GM23338 (cell line): ENCODE measurements around the gene OPRM1. TPM values are rescaled to one million over a fixed set of nuclear protein-coding genes. Genes with fewer than 3 reads are reported as not detected.

ENCODE experiments used
- ATAC-seq: fragments of 200-7000 bp; cut with Tn5 transposase; 3 replicates; pipeline ENCODE4 v1.9.1; 2020
- DNase-seq: peaks from one replicate; pipeline ENCODE4 v3.0.0-alpha.2; 2015; ENCODE audit warnings: low spot score
- H2AFZ ChIP-seq: fragments of 200-600 bp; sonication (generic); 2 replicates; pipeline ENCODE4 v1.8.0; 2016; ENCODE audit warnings: antibody characterized with exemption, mild to moderate bottlenecking, moderate library complexity
- H3F3A ChIP-seq: fragments of 200-600 bp; sonication (generic); replicated peaks from 2 replicates; pipeline ENCODE4 v1.8.0; 2017; ENCODE audit warnings: antibody characterized with exemption, mixed run types, low read depth
- H3K27ac ChIP-seq: fragments of 200-600 bp; sonication (generic); 2 replicates; pipeline ENCODE4 v1.6.1; 2016; ENCODE audit warnings: low read depth
- H3K27me3 ChIP-seq: fragments of 200-600 bp; sonication (generic); 2 replicates; pipeline ENCODE4 v1.8.0; 2016; ENCODE audit warnings: mild to moderate bottlenecking, mixed run types, moderate library complexity; ENCODE audit not compliant: insufficient read depth
- H3K36me3 ChIP-seq: fragments of 200-600 bp; sonication (generic); 2 replicates; pipeline ENCODE4 v1.8.0; 2016; ENCODE audit warnings: mild to moderate bottlenecking; ENCODE audit not compliant: insufficient read depth
- H3K4me1 ChIP-seq: fragments of 200-600 bp; sonication (generic); 2 replicates; pipeline ENCODE4 v1.8.0; 2016; ENCODE audit warnings: mild to moderate bottlenecking, moderate library complexity; ENCODE audit not compliant: insufficient read depth
- H3K4me2 ChIP-seq: fragments of 200-600 bp; sonication (generic); 2 replicates; pipeline ENCODE4 v1.7.1; 2017; ENCODE audit warnings: mixed run types
- H3K4me3 ChIP-seq: fragments of 200-600 bp; sonication (generic); 2 replicates; pipeline ENCODE4 v1.6.1; 2016; ENCODE audit warnings: mixed run types
- H3K79me2 ChIP-seq: fragments of 200-600 bp; sonication (generic); replicated peaks from 2 replicates; pipeline ENCODE4 v1.8.0; 2017; ENCODE audit warnings: mild to moderate bottlenecking; ENCODE audit not compliant: insufficient read depth
- H3K9me2 ChIP-seq: fragments of 200-600 bp; sonication (generic); 2 replicates; pipeline ENCODE4 v1.8.0; 2017; ENCODE audit not compliant: insufficient read depth
- H4K20me1 ChIP-seq: fragments of 200-600 bp; sonication (generic); replicated peaks from 2 replicates; pipeline ENCODE4 v1.8.0; 2017; ENCODE audit warnings: mild to moderate bottlenecking; ENCODE audit not compliant: insufficient read depth
- H3K27ac Mint-ChIP-seq: 2 replicates; pipeline ENCODE4 v1.8.0; 2020; ENCODE audit warnings: inconsistent platforms, mild to moderate bottlenecking, moderate library complexity, mixed read lengths
- H3K27me3 Mint-ChIP-seq: 3 replicates; pipeline ENCODE4 v1.8.0; 2022; ENCODE audit warnings: low read depth, mild to moderate bottlenecking, moderate library complexity, mixed read lengths, inconsistent platforms; ENCODE audit not compliant: insufficient read depth, poor library complexity
- H3K36me3 Mint-ChIP-seq: 3 replicates; pipeline ENCODE4 v1.8.0; 2021; ENCODE audit warnings: low read depth, mild to moderate bottlenecking, inconsistent platforms, moderate library complexity, mixed read lengths
- H3K4me1 Mint-ChIP-seq: 3 replicates; pipeline ENCODE4 v1.8.0; 2020; ENCODE audit warnings: mild to moderate bottlenecking, inconsistent platforms, mixed read lengths
- H3K4me3 Mint-ChIP-seq: 3 replicates; pipeline ENCODE4 v1.8.0; 2021; ENCODE audit warnings: moderate library complexity, mild to moderate bottlenecking, inconsistent platforms, mixed read lengths
- H3K9me3 Mint-ChIP-seq: 3 replicates; pipeline ENCODE4 v1.8.0; 2020; ENCODE audit warnings: moderate library complexity, mild to moderate bottlenecking, inconsistent platforms, mixed read lengths
- CREB1 ChIP-seq: fragments of 250-450 bp; sonication (Bioruptor Pico); IDR thresholded peaks from 2 replicates; pipeline ENCODE4 v1.5.0; 2020; ENCODE audit warnings: low read depth, mild to moderate bottlenecking, moderate library complexity
- CTCF ChIP-seq, 2 experiments: fragments of 200-600 bp in 1 of 2; sonication (generic) in 1 of 2; conservative IDR thresholded peaks; 2 replicates each; pipeline versions ENCODE4 v1.5.1 to v1.6.1; 2016 to 2017; ENCODE audit warnings: antibody characterized with exemption in 2 of 2, low read depth in 2 of 2, mild to moderate bottlenecking in 2 of 2, moderate library complexity in 1 of 2
- ETS1 ChIP-seq: IDR thresholded peaks from 2 replicates; pipeline ENCODE4 v1.6.1; 2016; ENCODE audit warnings: antibody characterized with exemption
- EZH2 ChIP-seq: fragments of 200-600 bp; sonication (generic); IDR thresholded peaks from one replicate; pipeline ENCODE4 v1.8.0; 2017; ENCODE audit warnings: antibody characterized with exemption, mild to moderate bottlenecking, low read depth; ENCODE audit not compliant: unreplicated experiment
- EZH2phosphoT487 ChIP-seq: fragments of 200-600 bp; sonication (generic); IDR thresholded peaks from one replicate; pipeline ENCODE4 v1.8.1; 2018; ENCODE audit warnings: antibody characterized with exemption; ENCODE audit not compliant: unreplicated experiment
- JUNB ChIP-seq: IDR thresholded peaks from one replicate; pipeline ENCODE4 v1.6.1; 2016; ENCODE audit warnings: antibody characterized with exemption; ENCODE audit not compliant: unreplicated experiment
- NANOG ChIP-seq: IDR thresholded peaks from 2 replicates; pipeline ENCODE4 v1.6.1; 2016; ENCODE audit warnings: antibody characterized with exemption, borderline replicate concordance
- POLR2AphosphoS5 ChIP-seq: IDR thresholded peaks from 2 replicates; pipeline ENCODE4 v1.6.1; 2016; ENCODE audit warnings: antibody characterized with exemption, low read depth
- REST ChIP-seq: IDR thresholded peaks from one replicate; pipeline ENCODE4 v1.6.1; 2018; ENCODE audit warnings: antibody characterized with exemption; ENCODE audit not compliant: unreplicated experiment
- ZNF114 ChIP-seq: fragments of 250-450 bp; sonication (Bioruptor Pico); IDR thresholded peaks from 2 replicates; pipeline ENCODE4 v1.5.0; 2020; ENCODE audit warnings: mild to moderate bottlenecking, moderate library complexity
- ZNF331 ChIP-seq: fragments of 250-450 bp; sonication (Bioruptor Pico); IDR thresholded peaks from 2 replicates; pipeline ENCODE4 v1.5.0; 2020; ENCODE audit warnings: low read depth, mild to moderate bottlenecking, moderate library complexity
- ZNF462 ChIP-seq: fragments of 250-450 bp; sonication (Bioruptor Pico); IDR thresholded peaks from 2 replicates; pipeline ENCODE4 v1.5.0; 2020; ENCODE audit warnings: mild to moderate bottlenecking, moderate library complexity
- polyA plus RNA-seq: library from polyadenylated mRNA; unstranded; fragments of >200 nt; fragmentation: Nextera tagmentation; extraction: Ambion mirVana; gene quantifications from 2 replicates; pipeline ENCODE4 v1.2.1, GENCODE V29; 2016
- total RNA-seq: library from RNA; depleted of rRNA; stranded (reverse); fragments of >200 nt; shearing (Covaris generic); gene quantifications from 2 replicates; pipeline ENCODE4 v1.2.3, GENCODE V29; 2014

Gene OPRM1
- total and polyA plus RNA-seq, 2 experiments from 2014 or later, result 0.52 TPM; not detected in 1

GRCh38 chr6:154113392-154113791 lies 74.4 kb downstream of the OPRM1 start (continued):
- no peak for TF ChIP-seq CTCF (conservative IDR thresholded peaks at IDR 0.05; ENCODE audit: low read depth in 2 of 2)
- TF ChIP-seq EZH2phosphoT487, result no peak
- TF ChIP-seq ETS1, result no peak

GRCh38 chr6:154117485-154117884 lies 78.4 kb downstream of the OPRM1 start:
- no peaks in the 10 kb centered on the region for H3K4me1 ChIP-seq
- no peaks in the 10 kb centered on the region for H4K20me1 ChIP-seq
- Mint-ChIP-seq H3K4me3 (no peak overlapping the region), H3K9me3 (peaks cover 10% of the 10 kb centered on the region; the same call in 1 of the 3 replicates), H3K27me3 (peaks cover 4% of the 10 kb centered on the region), H3K4me1 (no peaks in the 10 kb centered on the region), H3K27ac (no peak overlapping the region), H3K36me3 (peaks cover 2% of the 10 kb centered on the region; the same call in 2 of the 3 replicates)
- peaks cover 20% of the 10 kb centered on the region for H3K9me2 ChIP-seq
- H3K27me3 ChIP-seq, result no peaks in the 10 kb centered on the region
- DNase-seq, result no peak
- no peak overlapping the region for H3K27ac ChIP-seq
- H3K4me2 ChIP-seq, result no peak overlapping the region
- no peak overlapping the region for H2AFZ ChIP-seq
- no peaks in the 10 kb centered on the region for H3K79me2 ChIP-seq
- no peak overlapping the region for H3K4me3 ChIP-seq
- no peak for ATAC-seq
- H3K36me3 ChIP-seq, result 0 out of 2 replicates have a peak, but pooled peaks cover 2% of the 10 kb centered on the region
- H3F3A ChIP-seq, result no peaks in the 10 kb centered on the region
- TF ChIP-seq REST, result no peak
- TF ChIP-seq ZNF462, result no peak
- TF ChIP-seq POLR2AphosphoS5, result no peak
- no peak for TF ChIP-seq NANOG
- no peak for TF ChIP-seq ZNF331 (CRISPR knock-in tag)
- TF ChIP-seq CREB1, result no peak
- TF ChIP-seq ZNF114 (CRISPR knock-in tag), result no peak
- TF ChIP-seq JUNB, result no peak
- no peak for TF ChIP-seq EZH2
